Amniotic epithelial cell (primary cell): ENCODE measurements around the gene ACTR2.
A peak's percentile ranks its signal among the peaks of the same experiment; 100 is the strongest.
"Not testable (repeated sequence)": the region's sequence is repeated elsewhere in the genome, so short reads cannot be mapped to it uniquely, and the experiment has no call there.

Experiments
- DNase-seq: peaks from one replicate; pipeline ENCODE4 v3.0.0-alpha.2; 2010; ENCODE audit warnings: low read depth

Gene ACTR2

GRCh38 chr2:65231121-65231520, 3.5 kb downstream of the ACTR2 start:
- DNase-seq: peak; percentile 68

- peak; percentile 66 for DNase-seq
These were observed 4.4 kb downstream of the ACTR2 start for GRCh38 chr2:65231892-65232477.

DNA sequence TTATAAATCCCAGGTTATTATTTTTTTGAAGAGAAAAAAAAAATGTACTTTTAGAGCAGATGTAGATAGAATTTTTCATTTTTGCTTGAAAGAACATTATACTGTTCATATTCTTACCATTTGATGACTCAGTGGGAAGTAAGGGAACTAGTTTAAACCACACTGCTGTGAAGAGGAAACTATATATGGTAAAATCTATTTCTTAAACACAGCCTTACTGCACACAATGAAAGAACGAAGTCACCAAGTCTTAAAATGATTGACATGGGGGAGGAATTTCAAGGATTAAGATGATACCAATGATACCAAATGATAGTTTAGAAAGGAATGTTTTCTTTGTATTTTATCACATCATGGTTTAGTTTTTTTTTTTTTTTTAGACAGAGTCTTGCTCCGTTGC, 5.0 kb downstream of the ACTR2 start:
- peak; percentile 82 for DNase-seq

DNA sequence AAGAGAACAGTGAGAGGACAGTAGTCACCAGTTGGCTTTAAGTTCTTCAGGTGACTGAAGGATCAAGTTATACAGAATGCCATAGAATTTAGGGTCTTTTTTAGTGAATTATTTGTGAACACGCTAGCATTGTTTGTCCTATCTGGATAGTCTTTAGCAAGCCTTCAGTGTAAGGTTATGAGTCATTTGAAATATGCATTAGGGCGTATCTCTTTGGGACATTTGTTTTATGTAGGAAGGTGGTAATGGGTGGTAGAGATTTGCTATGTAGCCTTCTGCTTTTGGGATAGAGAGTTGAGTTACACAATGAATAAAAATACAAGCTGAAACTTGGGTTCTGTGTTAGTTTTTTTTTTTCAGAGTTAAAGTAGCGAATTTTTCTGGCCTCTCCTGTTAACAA, 13.0 kb downstream of the ACTR2 start:
- DNase-seq: peak; percentile 51

DNA sequence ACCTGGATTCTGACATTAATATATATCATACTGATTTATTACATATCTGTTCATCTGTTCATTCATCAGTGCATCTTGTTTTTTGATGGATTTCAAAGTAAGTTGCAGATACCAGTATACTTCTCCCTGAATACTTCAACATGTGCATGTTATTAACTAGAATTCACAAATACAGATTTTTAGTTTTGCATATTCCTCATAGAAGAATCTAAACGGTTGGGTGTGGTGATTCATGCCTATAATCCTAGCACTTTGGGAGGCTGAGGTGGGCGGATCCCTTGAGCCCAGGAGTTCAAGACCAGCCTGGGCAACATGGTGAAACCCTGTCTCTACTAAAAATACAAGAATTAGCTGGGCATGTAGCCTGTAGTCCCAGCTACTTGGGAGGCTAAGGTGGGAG, 16.8 kb downstream of the ACTR2 start:
- DNase-seq: not testable (repeated sequence)

- DNase-seq: no peak
These were observed 25.0 kb downstream of the ACTR2 start for GRCh38 chr2:65252640-65253039.

GRCh38 chr2:65255356-65255755, 27.7 kb downstream of the ACTR2 start:
- no peak for DNase-seq

- no peak for DNase-seq
These were observed 28.4 kb downstream of the ACTR2 start for GRCh38 chr2:65256054-65256453.

- not testable (repeated sequence) for DNase-seq
These were observed 30.2 kb downstream of the ACTR2 start for GRCh38 chr2:65257866-65258265.

DNA sequence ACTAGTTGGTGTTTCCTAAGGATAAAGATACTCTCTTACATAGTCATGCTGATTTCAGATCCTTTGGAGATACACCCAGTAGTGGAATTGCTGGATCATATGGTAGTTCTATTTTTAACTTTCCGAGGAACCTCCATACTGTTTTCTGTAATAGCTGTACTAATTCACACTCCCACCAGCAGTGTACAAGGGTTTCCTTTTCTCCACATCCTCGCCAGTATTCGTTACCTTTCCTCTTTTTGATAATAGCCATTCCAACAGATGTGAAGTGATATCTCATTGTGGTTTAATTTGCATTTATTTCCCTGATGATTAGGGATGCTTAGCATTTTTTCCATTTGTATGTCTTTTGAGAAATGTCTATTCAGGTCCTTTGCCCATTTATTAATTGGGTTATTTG, 34.0 kb downstream of the ACTR2 start:
- no peak for DNase-seq

- DNase-seq: no peak
These were observed 35.6 kb downstream of the ACTR2 start for GRCh38 chr2:65263262-65263661.

DNA sequence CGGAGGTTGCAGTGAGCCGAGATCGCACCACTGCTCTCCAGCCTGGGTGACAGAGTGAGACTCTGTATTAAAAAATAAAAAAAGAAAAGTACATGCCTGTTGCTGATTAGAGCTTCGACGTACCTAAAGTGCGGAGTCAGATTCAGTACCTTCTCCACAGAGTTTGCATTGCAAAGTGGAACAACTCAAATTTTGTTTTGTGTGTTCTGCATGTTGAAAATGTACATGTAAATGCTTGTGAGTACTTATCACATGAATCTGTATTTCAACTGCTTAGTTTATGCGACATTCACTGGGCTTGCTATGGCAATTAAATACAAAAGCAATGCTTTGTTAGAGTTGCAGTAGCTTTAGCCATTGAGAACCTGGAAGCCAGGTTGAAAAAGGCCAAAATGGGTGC, 36.4 kb downstream of the ACTR2 start:
- no peak for DNase-seq

DNA sequence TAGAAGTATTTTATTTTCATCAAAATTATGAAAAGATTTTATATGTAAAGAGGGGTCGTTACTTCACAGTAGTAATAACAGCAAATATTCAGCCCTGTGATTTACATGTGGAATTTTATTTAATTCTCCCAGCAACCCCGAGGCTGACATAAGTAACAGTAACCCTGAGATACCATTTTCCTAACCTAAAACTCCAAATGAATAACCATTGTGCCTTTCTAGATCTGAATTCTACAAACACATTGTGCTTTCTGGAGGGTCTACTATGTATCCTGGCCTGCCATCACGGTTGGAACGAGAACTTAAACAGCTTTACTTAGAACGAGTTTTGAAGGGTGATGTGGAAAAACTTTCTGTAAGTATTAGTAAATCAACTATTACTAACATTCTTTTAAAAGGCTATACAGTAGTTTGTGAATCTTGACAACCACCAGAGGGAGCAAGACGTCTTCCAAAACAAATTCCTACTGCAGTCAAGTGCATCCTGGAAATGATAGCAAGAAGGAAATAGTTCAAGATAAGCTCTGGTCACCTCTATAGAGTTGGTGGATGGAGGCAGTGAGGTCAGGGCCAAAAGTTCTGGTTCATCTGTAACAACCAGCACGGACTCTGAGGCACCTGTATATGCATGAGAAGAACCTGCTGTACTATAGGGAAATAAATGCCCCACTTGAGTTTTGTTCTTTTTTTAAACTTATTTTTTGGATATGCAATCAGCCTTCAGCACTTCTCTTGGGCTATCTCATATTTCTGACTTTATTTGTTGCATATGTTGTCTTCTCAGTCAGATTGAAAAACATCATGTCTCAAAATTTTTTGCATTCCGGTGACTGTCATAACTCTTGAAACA, 37.4 kb downstream of the ACTR2 start:
- peak; percentile 88 for DNase-seq

- DNase-seq: peak; percentile 44
These were observed 38.0 kb downstream of the ACTR2 start for GRCh38 chr2:65265671-65266045.

DNA sequence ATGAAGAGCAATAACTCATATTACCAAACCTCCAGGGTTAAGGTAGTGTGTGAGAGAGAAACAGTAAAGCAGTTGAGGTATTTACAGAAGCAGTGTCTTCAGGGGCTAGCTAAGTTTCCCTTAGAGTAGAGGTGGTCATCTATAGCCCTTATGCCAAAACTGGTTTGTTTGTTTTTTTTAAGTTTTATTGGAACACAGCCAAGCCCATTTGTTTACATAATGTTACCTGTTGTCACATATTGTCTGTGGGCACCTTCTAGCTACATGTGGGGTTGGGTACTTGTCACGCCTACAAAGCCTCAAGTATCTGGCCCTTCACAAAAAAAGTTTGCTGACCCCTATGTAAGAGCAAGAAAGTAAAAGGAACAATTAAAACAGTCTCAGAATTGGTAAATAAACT, 39.4 kb downstream of the ACTR2 start:
- no peak for DNase-seq

DNA sequence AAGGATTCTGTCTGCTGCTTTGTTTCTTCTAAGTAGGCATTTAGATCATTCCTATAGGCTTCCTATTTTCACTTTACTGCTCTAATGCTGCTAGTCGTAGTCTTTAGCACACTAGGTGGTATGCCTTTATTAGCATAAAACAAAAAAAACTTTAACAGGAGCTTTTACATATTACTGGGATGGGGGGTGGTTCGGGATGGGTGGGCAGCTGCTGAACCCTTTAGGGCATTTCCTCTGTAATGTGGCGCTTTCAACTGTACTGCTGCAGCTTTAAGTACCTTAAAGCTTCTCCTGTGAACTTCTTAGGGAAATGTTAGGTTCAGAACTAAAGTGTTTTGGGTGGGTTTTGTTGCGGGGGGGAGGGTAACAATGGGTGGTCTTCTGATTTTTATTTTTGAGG, 41.3 kb downstream of the ACTR2 start:
- no peak for DNase-seq

- DNase-seq: no peak
These were observed 45.7 kb downstream of the ACTR2 start for GRCh38 chr2:65273344-65273743.

- no peak for DNase-seq
These were observed 47.7 kb downstream of the ACTR2 start for GRCh38 chr2:65275141-65275915.

DNA sequence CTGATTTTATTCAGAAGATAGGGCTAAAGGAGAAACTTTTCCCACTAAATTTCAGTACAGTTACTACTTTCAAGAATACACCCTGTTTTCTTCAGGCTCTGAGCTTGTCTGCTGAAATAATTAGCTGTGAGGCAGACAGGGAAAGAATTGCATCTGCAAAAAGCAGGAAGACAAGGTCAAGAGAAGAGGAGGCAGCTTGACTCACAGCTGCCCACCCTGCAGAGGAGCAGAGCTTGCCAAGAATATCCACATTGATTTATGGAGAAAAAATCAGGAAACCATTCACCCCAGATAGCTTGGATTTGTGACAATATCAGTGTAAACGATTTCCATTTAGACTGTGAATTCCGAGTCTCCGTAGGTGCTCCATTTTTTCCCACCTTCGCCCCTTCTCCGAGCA, 49.0 kb downstream of the ACTR2 start:
- no peak for DNase-seq

DNA sequence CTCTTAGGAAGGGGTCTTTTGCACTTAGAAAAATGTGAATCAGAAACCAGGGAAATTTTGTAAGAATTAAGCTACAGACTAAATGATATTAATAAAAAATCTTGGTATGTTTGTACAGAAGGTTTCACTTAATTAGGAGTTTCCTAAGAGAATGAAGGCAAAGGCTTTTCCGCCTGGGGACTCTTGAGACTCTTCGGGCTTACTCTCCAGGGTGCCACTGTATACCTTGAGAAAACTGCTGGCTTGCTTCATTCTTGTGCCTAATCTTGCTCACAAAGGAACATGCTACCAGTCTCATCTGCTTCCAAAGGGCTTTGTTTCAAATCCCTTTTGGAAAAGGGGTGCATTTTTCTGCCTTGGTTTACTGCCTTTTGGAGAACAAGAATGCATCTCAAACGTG, 49.5 kb downstream of the ACTR2 start:
- no peak for DNase-seq

- DNase-seq: no peak
These were observed 50.3 kb downstream of the ACTR2 start for GRCh38 chr2:65277791-65278483.

DNA sequence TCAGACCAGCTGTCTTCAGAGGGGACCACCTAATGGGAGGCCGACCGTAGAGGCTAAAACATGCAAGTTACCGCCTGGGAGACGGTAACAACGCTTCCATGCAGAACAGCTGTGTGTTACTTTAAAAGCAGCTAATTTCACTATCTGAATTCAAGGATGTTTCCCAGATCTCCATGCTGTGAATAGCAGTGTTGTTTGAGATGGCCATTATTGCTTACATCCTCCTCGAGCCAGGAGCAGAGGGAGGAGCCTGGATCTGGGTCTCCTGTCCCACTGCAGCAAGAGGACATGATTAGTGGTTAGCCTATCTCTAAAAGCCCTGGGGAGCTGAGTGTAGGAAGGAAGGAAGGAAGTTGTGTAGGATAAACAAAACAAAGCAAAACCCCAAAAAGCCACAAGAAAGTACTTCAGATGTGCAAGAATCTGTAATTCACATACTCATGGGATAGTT, 50.9 kb downstream of the ACTR2 start:
- DNase-seq: peak; percentile 52
